ENCODE data around the gene MTAP.

MTAP gene

GRCh38 chr9:21806644-21807043, 4.2 kb downstream of the MTAP start:
- DNase-seq: no peak

GRCh38 chr9:21810388-21810787, 8.0 kb downstream of the MTAP start:
- DNase-seq: no peak

- no peak for DNase-seq
Measured at GRCh38 chr9:21810881-21811280, 8.4 kb downstream of the MTAP start.

- no peak for DNase-seq
Measured at GRCh38 chr9:21811914-21812313, 9.5 kb downstream of the MTAP start.

GRCh38 chr9:21812415-21812814, 10.0 kb downstream of the MTAP start:
- DNase-seq: no peak

- no peak for DNase-seq
Measured at GRCh38 chr9:21812946-21813568, 10.6 kb downstream of the MTAP start.

- DNase-seq: no peak
Measured at GRCh38 chr9:21813575-21814473, 11.4 kb downstream of the MTAP start.

GRCh38 chr9:21815643-21816042, 13.2 kb downstream of the MTAP start:
- DNase-seq: no peak

GRCh38 chr9:21817176-21817575, 14.7 kb downstream of the MTAP start:
- DNase-seq: no peak

- DNase-seq: no peak
Measured at GRCh38 chr9:21825637-21826036, 23.2 kb downstream of the MTAP start.

- no peak for DNase-seq
Measured at GRCh38 chr9:21828853-21829410, 26.5 kb downstream of the MTAP start.

GRCh38 chr9:21830589-21830988, 28.2 kb downstream of the MTAP start:
- DNase-seq: no peak

GRCh38 chr9:21831841-21832509, 29.5 kb downstream of the MTAP start:
- no peak for DNase-seq

- DNase-seq: no peak
Measured at GRCh38 chr9:21833090-21833801, 30.8 kb downstream of the MTAP start.

- no peak for DNase-seq
Measured at GRCh38 chr9:21835121-21835520, 32.7 kb downstream of the MTAP start.

GRCh38 chr9:21836437-21837161, 34.2 kb downstream of the MTAP start:
- no peak for DNase-seq

GRCh38 chr9:21837501-21837900, 35.1 kb downstream of the MTAP start:
- no peak for DNase-seq

GRCh38 chr9:21840647-21841046, 38.2 kb downstream of the MTAP start:
- no peak for DNase-seq

GRCh38 chr9:21841133-21841532, 38.7 kb downstream of the MTAP start:
- DNase-seq: no peak

GRCh38 chr9:21848615-21849014, 46.2 kb downstream of the MTAP start:
- DNase-seq: no peak

GRCh38 chr9:21852754-21853153, 50.3 kb downstream of the MTAP start:
- DNase-seq: no peak

- no peak for DNase-seq
Measured at GRCh38 chr9:21853414-21853813, 51.0 kb downstream of the MTAP start.

All from cortex of kidney (tissue), 1 donor.